Measurements from ENCODE around the gene CNTNAP2. TPM values are rescaled to one million over a fixed set of nuclear protein-coding genes. Genes with fewer than 3 reads are reported as not detected.

The CNTNAP2 gene
- total and polyA plus RNA-seq, 4 donors, result 41.3 to 127 (median 67.8) TPM

GRCh38 chr7:146683439-146683838 lies 566.8 kb downstream of the CNTNAP2 start:
- no peaks in the 10 kb centered on the region for H3K36me3 ChIP-seq (ENCODE audit: control insufficient read depth, insufficient read depth, low read length)
- H3K4me1 ChIP-seq (ENCODE audit: control insufficient read depth, insufficient read depth, low read length), result no peaks in the 10 kb centered on the region
- H3K27me3 ChIP-seq (ENCODE audit: control insufficient read depth, insufficient read depth, low read length), result no peaks in the 10 kb centered on the region
- no peaks in the 10 kb centered on the region for H3K9me3 ChIP-seq (ENCODE audit: control insufficient read depth, insufficient read depth, low read length)
- no peak overlapping the region for H3K27ac ChIP-seq (ENCODE audit: low read depth, low read length)
- H3K4me3 ChIP-seq (ENCODE audit: low read depth, low read length), result no peak overlapping the region
- DNase-seq (ENCODE audit: low read depth in 4 of 6, low spot score in 6 of 6), result no peak
- no CpG with 5 or more reads among the region's 1 CpG for WGBS (ENCODE audit: insufficient coverage)

- WGBS (ENCODE audit: insufficient coverage), result no CpG with 5 or more reads among the region's 3 CpGs
- DNase-seq (ENCODE audit: low read depth in 4 of 6, low spot score in 6 of 6), result no peak
- H3K9me3 ChIP-seq (ENCODE audit: control insufficient read depth, insufficient read depth, low read length), result no peaks in the 10 kb centered on the region
- H3K36me3 ChIP-seq (ENCODE audit: control insufficient read depth, insufficient read depth, low read length), result no peaks in the 10 kb centered on the region
- H3K4me3 ChIP-seq (ENCODE audit: low read depth, low read length), result no peak overlapping the region
- H3K4me1 ChIP-seq (ENCODE audit: control insufficient read depth, insufficient read depth, low read length), result no peaks in the 10 kb centered on the region
- H3K27me3 ChIP-seq (ENCODE audit: control insufficient read depth, insufficient read depth, low read length), result no peaks in the 10 kb centered on the region
- H3K27ac ChIP-seq (ENCODE audit: low read depth, low read length), result no peak overlapping the region
Observed at GRCh38 chr7:146690987-146691386, 574.4 kb downstream of the CNTNAP2 start.

GRCh38 chr7:146698995-146699610 lies 582.5 kb downstream of the CNTNAP2 start:
- no CpG with 5 or more reads among the region's 1 CpG for WGBS (ENCODE audit: insufficient coverage)
- Histone ChIP-seq H3K36me3 (ENCODE audit: control insufficient read depth, insufficient read depth, low read length) (no peaks in the 10 kb centered on the region), H3K27ac (ENCODE audit: low read depth, low read length) (no peak overlapping the region), H3K9me3 (ENCODE audit: control insufficient read depth, insufficient read depth, low read length) (no peaks in the 10 kb centered on the region), H3K4me3 (ENCODE audit: low read depth, low read length) (no peak overlapping the region), H3K4me1 (ENCODE audit: control insufficient read depth, insufficient read depth, low read length) (no peaks in the 10 kb centered on the region), H3K27me3 (ENCODE audit: control insufficient read depth, insufficient read depth, low read length) (no peaks in the 10 kb centered on the region)
- DNase-seq (ENCODE audit: low read depth in 4 of 6, low spot score in 6 of 6), result no peak

- no peaks in the 10 kb centered on the region for H3K9me3 ChIP-seq (ENCODE audit: control insufficient read depth, insufficient read depth, low read length)
Observed at GRCh38 chr7:146700015-146700560, 583.5 kb downstream of the CNTNAP2 start.

GRCh38 chr7:146701166-146701565 lies 584.6 kb downstream of the CNTNAP2 start:
- Histone ChIP-seq H3K4me3 (ENCODE audit: low read depth, low read length) (no peak overlapping the region), H3K9me3 (ENCODE audit: control insufficient read depth, insufficient read depth, low read length) (no peaks in the 10 kb centered on the region), H3K27ac (ENCODE audit: low read depth, low read length) (no peak overlapping the region), H3K4me1 (ENCODE audit: control insufficient read depth, insufficient read depth, low read length) (no peaks in the 10 kb centered on the region), H3K36me3 (ENCODE audit: control insufficient read depth, insufficient read depth, low read length) (no peaks in the 10 kb centered on the region), H3K27me3 (ENCODE audit: control insufficient read depth, insufficient read depth, low read length) (no peaks in the 10 kb centered on the region)
- 57% methylated on average over 2 of the region's 3 CpGs for WGBS (ENCODE audit: insufficient coverage)
- peak in 1 of 6 donors; percentile 9 for DNase-seq (ENCODE audit: low read depth in 4 of 6, low spot score in 6 of 6)

More at GRCh38 chr7:146700015-146700560, 583.5 kb downstream of the CNTNAP2 start:
- Histone ChIP-seq H3K36me3 (ENCODE audit: control insufficient read depth, insufficient read depth, low read length) (no peaks in the 10 kb centered on the region), H3K4me1 (ENCODE audit: control insufficient read depth, insufficient read depth, low read length) (no peaks in the 10 kb centered on the region), H3K4me3 (ENCODE audit: low read depth, low read length) (no peak overlapping the region), H3K27me3 (ENCODE audit: control insufficient read depth, insufficient read depth, low read length) (no peaks in the 10 kb centered on the region), H3K27ac (ENCODE audit: low read depth, low read length) (no peak overlapping the region)
- WGBS (ENCODE audit: insufficient coverage), result no CpG with 5 or more reads among the region's 1 CpG
- no peak for DNase-seq (ENCODE audit: low read depth in 4 of 6, low spot score in 6 of 6)

- Histone ChIP-seq H3K27me3 (ENCODE audit: control insufficient read depth, insufficient read depth, low read length) (no peaks in the 10 kb centered on the region), H3K9me3 (ENCODE audit: control insufficient read depth, insufficient read depth, low read length) (no peaks in the 10 kb centered on the region), H3K4me1 (ENCODE audit: control insufficient read depth, insufficient read depth, low read length) (no peaks in the 10 kb centered on the region), H3K4me3 (ENCODE audit: low read depth, low read length) (no peak overlapping the region), H3K27ac (ENCODE audit: low read depth, low read length) (no peak overlapping the region), H3K36me3 (ENCODE audit: control insufficient read depth, insufficient read depth, low read length) (no peaks in the 10 kb centered on the region)
- WGBS (ENCODE audit: insufficient coverage), result no CpG with 5 or more reads among the region's 1 CpG
- DNase-seq (ENCODE audit: low read depth in 4 of 6, low spot score in 6 of 6), result no peak
Observed at GRCh38 chr7:146702898-146703297, 586.3 kb downstream of the CNTNAP2 start.

- no peaks in the 10 kb centered on the region for H3K4me1 ChIP-seq (ENCODE audit: control insufficient read depth, insufficient read depth, low read length)
- H3K27ac ChIP-seq (ENCODE audit: low read depth, low read length), result no peak overlapping the region
- H3K27me3 ChIP-seq (ENCODE audit: control insufficient read depth, insufficient read depth, low read length), result no peaks in the 10 kb centered on the region
- 92% methylated on average over 3 of the region's 4 CpGs for WGBS (ENCODE audit: insufficient coverage)
- no peak overlapping the region for H3K4me3 ChIP-seq (ENCODE audit: low read depth, low read length)
- H3K9me3 ChIP-seq (ENCODE audit: control insufficient read depth, insufficient read depth, low read length), result no peaks in the 10 kb centered on the region
- H3K36me3 ChIP-seq (ENCODE audit: control insufficient read depth, insufficient read depth, low read length), result no peaks in the 10 kb centered on the region
- DNase-seq (ENCODE audit: low read depth in 4 of 6, low spot score in 6 of 6), result no peak
Observed at GRCh38 chr7:146709451-146710027, 592.9 kb downstream of the CNTNAP2 start.

GRCh38 chr7:146713205-146713604 lies 596.6 kb downstream of the CNTNAP2 start:
- DNase-seq (ENCODE audit: low read depth in 4 of 6, low spot score in 6 of 6), result no peak
- Histone ChIP-seq H3K27ac (ENCODE audit: low read depth, low read length) (no peak overlapping the region), H3K4me3 (ENCODE audit: low read depth, low read length) (no peak overlapping the region), H3K36me3 (ENCODE audit: control insufficient read depth, insufficient read depth, low read length) (no peaks in the 10 kb centered on the region), H3K4me1 (ENCODE audit: control insufficient read depth, insufficient read depth, low read length) (no peaks in the 10 kb centered on the region), H3K27me3 (ENCODE audit: control insufficient read depth, insufficient read depth, low read length) (no peaks in the 10 kb centered on the region), H3K9me3 (ENCODE audit: control insufficient read depth, insufficient read depth, low read length) (no peaks in the 10 kb centered on the region)
- no CpG with 5 or more reads among the region's 1 CpG for WGBS (ENCODE audit: insufficient coverage)

GRCh38 chr7:146713934-146714333 lies 597.3 kb downstream of the CNTNAP2 start:
- no peak for DNase-seq (ENCODE audit: low read depth in 4 of 6, low spot score in 6 of 6)
- Histone ChIP-seq H3K4me3 (ENCODE audit: low read depth, low read length) (no peak overlapping the region), H3K27me3 (ENCODE audit: control insufficient read depth, insufficient read depth, low read length) (no peaks in the 10 kb centered on the region), H3K36me3 (ENCODE audit: control insufficient read depth, insufficient read depth, low read length) (no peaks in the 10 kb centered on the region), H3K9me3 (ENCODE audit: control insufficient read depth, insufficient read depth, low read length) (no peaks in the 10 kb centered on the region), H3K4me1 (ENCODE audit: control insufficient read depth, insufficient read depth, low read length) (no peaks in the 10 kb centered on the region), H3K27ac (ENCODE audit: low read depth, low read length) (no peak overlapping the region)
- WGBS (ENCODE audit: insufficient coverage), result 89% methylated on average over 2 of the region's 3 CpGs

- Histone ChIP-seq H3K4me3 (ENCODE audit: low read depth, low read length) (no peak overlapping the region), H3K4me1 (ENCODE audit: control insufficient read depth, insufficient read depth, low read length) (no peaks in the 10 kb centered on the region), H3K9me3 (ENCODE audit: control insufficient read depth, insufficient read depth, low read length) (no peaks in the 10 kb centered on the region), H3K27me3 (ENCODE audit: control insufficient read depth, insufficient read depth, low read length) (no peaks in the 10 kb centered on the region), H3K36me3 (ENCODE audit: control insufficient read depth, insufficient read depth, low read length) (no peaks in the 10 kb centered on the region), H3K27ac (ENCODE audit: low read depth, low read length) (no peak overlapping the region)
- peak in 1 of 6 donors; percentile 18 for DNase-seq (ENCODE audit: low read depth in 4 of 6, low spot score in 6 of 6)
- no CpG with 5 or more reads among the region's 2 CpGs for WGBS (ENCODE audit: insufficient coverage)
Observed at GRCh38 chr7:146720195-146720594, 603.6 kb downstream of the CNTNAP2 start.
